H1 (cell line): ENCODE results near the gene ORAI3. TPM values are rescaled to one million over a fixed set of nuclear protein-coding genes. Genes with fewer than 3 reads are reported as not detected.

ENCODE experiments used
- CTCF ChIA-PET: fragments of 300-600 bp; sonication (Branson Sonifier 250); formaldehyde crosslinking; loops from one replicate; lab custom pipeline; 2021; ENCODE audit not compliant: partially characterized antibody; lab: Charles Lee
- POLR2A ChIA-PET: fragments of 300-600 bp; sonication (Branson Sonifier 250); formaldehyde crosslinking; loops from one replicate; lab custom pipeline; 2021; ENCODE audit warnings: inconsistent platforms; ENCODE audit not compliant: partially characterized antibody; lab: Charles Lee
- DNase-seq, 2 experiments: peaks; one replicate each; pipeline versions ENCODE4 v3.0.0 to v3.0.0-alpha.2; 2010 to 2022; ENCODE audit warnings: low spot score in 2 of 2, low read depth in 1 of 2, mixed read lengths in 1 of 2
- FAIRE-seq: peaks from 2 replicates; lab custom pipeline; 2011; peaks lifted over from hg19 to GRCh38; lab: Jason Lieb, UNC
- H2AFZ ChIP-seq: 2 replicates; pipeline ENCODE4 v1.8.1; 2012; ENCODE audit warnings: low read length, inconsistent platforms
- H2AK5ac ChIP-seq: 2 replicates; pipeline ENCODE4 v1.6.1; 2013; ENCODE audit warnings: low read depth, low read length
- H2BK120ac ChIP-seq: replicated peaks from 2 replicates; pipeline ENCODE3; 2013; ENCODE audit warnings: low read depth, low read length, inconsistent platforms
- H2BK12ac ChIP-seq: 2 replicates; pipeline ENCODE4 v1.6.1; 2013; ENCODE audit warnings: low read depth, low read length
- H2BK15ac ChIP-seq: 2 replicates; pipeline ENCODE4 v1.6.1; 2013; ENCODE audit warnings: low read length
- H2BK20ac ChIP-seq: 2 replicates; pipeline ENCODE4 v1.6.1; 2013; ENCODE audit warnings: low read length
- H2BK5ac ChIP-seq: 2 replicates; pipeline ENCODE4 v1.6.1; 2013; ENCODE audit warnings: low read depth, low read length
- H3K14ac ChIP-seq: 2 replicates; pipeline ENCODE4 v1.6.1; 2013; ENCODE audit warnings: inconsistent platforms; ENCODE audit not compliant: insufficient read length
- H3K18ac ChIP-seq: 2 replicates; pipeline ENCODE4 v1.6.1; 2013; ENCODE audit warnings: low read length; ENCODE audit errors: extremely low read depth
- H3K23ac ChIP-seq: 2 replicates; pipeline ENCODE4 v1.6.1; 2013; ENCODE audit warnings: inconsistent platforms; ENCODE audit not compliant: insufficient read length
- H3K23me2 ChIP-seq: 2 replicates; pipeline ENCODE4 v1.6.1; 2013; ENCODE audit warnings: low read depth, low read length
- H3K27ac ChIP-seq: 2 replicates; pipeline ENCODE4 v1.6.1; 2011; ENCODE audit warnings: low read depth, low read length, inconsistent platforms
- H3K27me3 ChIP-seq, 4 experiments: replicated peaks in 1 of 4; 1 replicate in 1 of 4; 2 replicates in 3 of 4; pipeline versions ENCODE4 v1.6.1 to v1.8.1; 2011 to 2013; ENCODE audit warnings: low read length in 3 of 4, mild to moderate bottlenecking in 3 of 4, inconsistent platforms in 2 of 4, mixed read lengths in 2 of 4, moderate library complexity in 1 of 4; ENCODE audit not compliant: control insufficient read depth in 3 of 4, insufficient read depth in 3 of 4; ENCODE audit errors: extremely low read depth in 1 of 4
- H3K36me3 ChIP-seq, 4 experiments: 2 replicates each; pipeline versions ENCODE4 v1.6.1 to v1.8.1; 2011 to 2013; ENCODE audit warnings: mild to moderate bottlenecking in 4 of 4, low read length in 3 of 4, moderate library complexity in 2 of 4, control low read depth in 1 of 4, inconsistent platforms in 1 of 4; ENCODE audit not compliant: insufficient read depth in 4 of 4, control insufficient read depth in 2 of 4
- H3K4ac ChIP-seq: replicated peaks from 2 replicates; pipeline ENCODE3; 2013; ENCODE audit warnings: low read length, low read depth, mixed read lengths, inconsistent platforms; ENCODE audit not compliant: insufficient read length
- H3K4me1 ChIP-seq, 4 experiments: replicated peaks in 1 of 4; 1 replicate in 1 of 4; 2 replicates in 3 of 4; pipeline versions ENCODE4 v1.6.1 to v1.8.1; 2011 to 2013; ENCODE audit warnings: low read length in 3 of 4, inconsistent platforms in 2 of 4, mixed read lengths in 1 of 4; ENCODE audit not compliant: insufficient read depth in 4 of 4, control insufficient read depth in 3 of 4
- H3K4me2 ChIP-seq, 2 experiments: 2 replicates each; pipeline versions ENCODE4 v1.6.1 to v1.8.1; 2011 to 2013; ENCODE audit warnings: low read depth in 2 of 2, low read length in 2 of 2, control low read depth in 1 of 2, inconsistent platforms in 1 of 2, mild to moderate bottlenecking in 1 of 2; ENCODE audit not compliant: insufficient read depth in 1 of 2
- H3K4me3 ChIP-seq, 4 experiments: fragments of 200-600, 300-600 bp in 1 of 4; sonication (generic), shearing (Covaris generic), sonication (Bioruptor Twin) in 1 of 4; 2 replicates each; pipeline versions ENCODE4 v1.5.1 to v1.8.1; 2011 to 2016; ENCODE audit warnings: low read length in 4 of 4, low read depth in 3 of 4, control low read depth in 2 of 4, inconsistent platforms in 2 of 4, mild to moderate bottlenecking in 2 of 4, mixed read lengths in 1 of 4, moderate library complexity in 1 of 4; ENCODE audit not compliant: insufficient read depth in 2 of 4; ENCODE audit errors: extremely low read depth in 1 of 4
- H3K56ac ChIP-seq: replicated peaks from 2 replicates; pipeline ENCODE3; 2013; ENCODE audit warnings: low read depth, mild to moderate bottlenecking, mixed read lengths, low read length, inconsistent platforms; ENCODE audit not compliant: insufficient read length
- H3K79me1 ChIP-seq: 2 replicates; pipeline ENCODE4 v1.6.1; 2013; ENCODE audit warnings: low read depth, low read length, control low read depth
- H3K79me2 ChIP-seq, 2 experiments: 2 replicates each; pipeline versions ENCODE4 v1.6.1 to v1.8.1; 2012 to 2013; ENCODE audit warnings: low read length in 2 of 2, mild to moderate bottlenecking in 2 of 2, inconsistent platforms in 1 of 2; ENCODE audit not compliant: insufficient read depth in 2 of 2, control insufficient read depth in 1 of 2
- H3K9ac ChIP-seq, 4 experiments: replicated peaks in 1 of 4; 1 replicate in 1 of 4; 2 replicates in 3 of 4; pipeline versions ENCODE4 v1.6.1 to v1.8.1; 2011 to 2013; ENCODE audit warnings: low read depth in 3 of 4, low read length in 3 of 4, control low read depth in 2 of 4, mild to moderate bottlenecking in 2 of 4, moderate library complexity in 2 of 4, inconsistent platforms in 1 of 4; ENCODE audit errors: extremely low read depth in 1 of 4
- H3K9me3 ChIP-seq, 2 experiments: 2 replicates each; pipeline versions ENCODE4 v1.6.1 to v1.8.1; 2012 to 2013; ENCODE audit warnings: mild to moderate bottlenecking in 2 of 2, moderate library complexity in 2 of 2, control low read depth in 1 of 2, inconsistent platforms in 1 of 2, low read depth in 1 of 2, low read length in 1 of 2, mixed read lengths in 1 of 2; ENCODE audit not compliant: insufficient read depth in 2 of 2
- H4K20me1 ChIP-seq, 2 experiments: replicated peaks in 1 of 2; 2 replicates each; pipeline versions ENCODE3 to v1.8.1; 2011 to 2013; ENCODE audit warnings: inconsistent platforms in 2 of 2, low read length in 2 of 2, mild to moderate bottlenecking in 1 of 2; ENCODE audit not compliant: insufficient read depth in 2 of 2, control insufficient read depth in 1 of 2
- H4K5ac ChIP-seq: 2 replicates; pipeline ENCODE4 v1.6.1; 2013; ENCODE audit warnings: low read length, low read depth, mixed read lengths, inconsistent platforms; ENCODE audit not compliant: insufficient read length
- H4K8ac ChIP-seq: 2 replicates; pipeline ENCODE4 v1.8.0; 2013; ENCODE audit warnings: mild to moderate bottlenecking, moderate library complexity, low read length, inconsistent platforms; ENCODE audit not compliant: insufficient read depth; ENCODE audit errors: extremely low read depth
- H4K91ac ChIP-seq: replicated peaks from 2 replicates; pipeline ENCODE3; 2013; ENCODE audit warnings: low read length, mixed read lengths, inconsistent platforms; ENCODE audit not compliant: insufficient read length
- BACH1 ChIP-seq: IDR thresholded peaks from 2 replicates; pipeline ENCODE4 v1.6.1; 2012; ENCODE audit warnings: low read length, improper control_type of control experiment
- BRCA1 ChIP-seq: IDR thresholded peaks from 2 replicates; pipeline ENCODE4 v1.6.1; 2012; ENCODE audit warnings: low read depth, low read length, improper control_type of control experiment
- CHD2 ChIP-seq: IDR thresholded peaks from 2 replicates; pipeline ENCODE4 v1.6.1; 2012; ENCODE audit warnings: low read length, improper control_type of control experiment
- CTCF ChIP-seq, 3 experiments: IDR thresholded peaks; 1 replicate in 2 of 3; 2 replicates in 1 of 3; pipeline versions ENCODE4 v1.5.1 to v1.6.1; 2011; ENCODE audit warnings: low read length in 3 of 3, mild to moderate bottlenecking in 3 of 3, inconsistent platforms in 2 of 3, low read depth in 1 of 3, moderate library complexity in 1 of 3; ENCODE audit not compliant: insufficient read depth in 1 of 3; ENCODE audit errors: control extremely low read depth in 1 of 3
- JUN ChIP-seq: IDR thresholded peaks from 2 replicates; pipeline ENCODE4 v1.6.1; 2011; ENCODE audit warnings: low read depth, mild to moderate bottlenecking, improper control_type of control experiment, low read length
- KDM5A ChIP-seq: fragments of 200-600 bp; IDR thresholded peaks from 2 replicates; pipeline ENCODE4 v1.7.1; 2012; ENCODE audit warnings: mild to moderate bottlenecking, low read length, inconsistent platforms, mixed read lengths
- POLR2A ChIP-seq, 2 experiments: IDR thresholded peaks; 1 replicate in 1 of 2; 2 replicates in 1 of 2; pipeline ENCODE4 v1.6.1; 2011; ENCODE audit warnings: low read depth in 2 of 2, low read length in 2 of 2, mild to moderate bottlenecking in 2 of 2; ENCODE audit errors: control extremely low read depth in 1 of 2
- RXRA ChIP-seq: IDR thresholded peaks from 2 replicates; pipeline ENCODE4 v1.6.1; 2011; ENCODE audit warnings: low read depth, mild to moderate bottlenecking, low read length, moderate library complexity; ENCODE audit not compliant: insufficient read depth
- SP2 ChIP-seq: IDR thresholded peaks from 2 replicates; pipeline ENCODE4 v1.6.1; 2012; ENCODE audit warnings: mild to moderate bottlenecking, low read length, inconsistent platforms
- TCF12 ChIP-seq: IDR thresholded peaks from 2 replicates; pipeline ENCODE4 v1.6.1; 2011; ENCODE audit warnings: low read depth, mild to moderate bottlenecking, low read length
- USF2 ChIP-seq: IDR thresholded peaks from 2 replicates; pipeline ENCODE4 v1.6.1; 2011; ENCODE audit warnings: low read length, improper control_type of control experiment
- WGBS, 2 experiments: shearing (Covaris generic) in 1 of 2; methylation state at CpG; one replicate each; pipeline versions ENCODE4 v1.1.6 to v1.1.7; 2013 to 2015; ENCODE audit warnings: low lambda C conversion rate in 2 of 2, mixed read lengths in 2 of 2, inconsistent platforms in 1 of 2, low coverage in 1 of 2, missing lambda C conversion rate in 1 of 2; ENCODE audit not compliant: insufficient replicate concordance in 2 of 2, insufficient coverage in 1 of 2, insufficient read length in 1 of 2; ENCODE audit errors: extremely low coverage in 1 of 2, missing lambda C conversion rate in 1 of 2; 5-methylcytosine and 5-hydroxymethylcytosine counted together
- polyA plus RNA-seq, 7 experiments: library from polyadenylated mRNA; depleted of rRNA in 3 of 7; stranded (reverse) in 5 of 7; unstranded in 2 of 7; fragments of >200 nt in 5 of 7; fragments of 200-250 nt in 2 of 7; gene quantifications; 1 replicate in 5 of 7; 2 replicates in 1 of 7; 4 replicates in 1 of 7; pipeline versions ENCODE4 v1.2.1 to v1.2.3, GENCODE V29; 2011 to 2013; ENCODE audit warnings: missing spikeins in 2 of 7, mixed read lengths in 2 of 7
- total RNA-seq: library from RNA; stranded (reverse); fragmentation: NEBNext Ultra II Directional; extraction: Animal tissue kit (Norgen Biotek cat#: 25700); gene quantifications from 2 replicates; pipeline ENCODE4 v1.2.1, GENCODE V29; 2021

ORAI3 gene
- total and polyA plus RNA-seq, 2 of the 8 experiments (the other 6 are each of a cell fraction or from before 2014, with no cell fraction given): 8.7 to 24.5 TPM

- H3K36me3 ChIP-seq: no peaks in the 10 kb centered on the region
- H3K23ac ChIP-seq: no peak overlapping the region
- H2BK5ac ChIP-seq: no peak overlapping the region
- peaks cover 0 to 2% of the 10 kb centered on the region in 2 experiments for H4K20me1 ChIP-seq
- no peak overlapping the region for H2AK5ac ChIP-seq
- 86% methylated on average over 1 of the region's 1 CpG; no CpG with 5 or more reads in 1 of the 2 experiments for WGBS, 2 experiments
- FAIRE-seq (no peak), DNase-seq (no peak)
- H3K14ac ChIP-seq: no peak overlapping the region
- CTCF ChIA-PET: interaction anchor here (0.5 to 8.0 kb wide), 6 partner anchors 17 to 291 kb away, joined by 3 to 63 read pairs (median 4); no protein-coding TSS in a partner anchor
- no peaks in the 10 kb centered on the region for H3K79me2 ChIP-seq
- no peak overlapping the region for H3K4me3 ChIP-seq
- no peak overlapping the region for H4K91ac ChIP-seq
- H3K4ac ChIP-seq: no peak overlapping the region
- no peak overlapping the region for H2BK120ac ChIP-seq
- H2AFZ ChIP-seq: no peak overlapping the region
- no peak overlapping the region for H3K56ac ChIP-seq
- H2BK20ac ChIP-seq: no peak overlapping the region
- no peaks in the 10 kb centered on the region; a peak in 2 of 7 replicates for H3K4me1 ChIP-seq
- H3K27ac ChIP-seq: no peak overlapping the region
- H3K18ac ChIP-seq: no peak overlapping the region
- H4K8ac ChIP-seq: no peak overlapping the region
- H3K9ac ChIP-seq: no peak overlapping the region
- H3K4me2 ChIP-seq: no peak overlapping the region
- H2BK12ac ChIP-seq: no peak overlapping the region
- no peaks in the 10 kb centered on the region for H3K9me3 ChIP-seq
- POLR2A ChIA-PET: interaction anchor here (1.0 to 1.5 kb wide), 2 partner anchors 25 to 113 kb away, joined by 3 read pairs; partner anchors contain the start of gene BCL7C
- H3K79me1 ChIP-seq: no peaks in the 10 kb centered on the region
- H2BK15ac ChIP-seq: no peak overlapping the region
- H4K5ac ChIP-seq: no peak overlapping the region
- H3K23me2 ChIP-seq: peaks cover 5% of the 10 kb centered on the region; the same call in 1 of the 2 replicates
- H3K27me3 ChIP-seq: no peaks in the 10 kb centered on the region
- TF ChIP-seq KDM5A: no peak
- TF ChIP-seq JUN: no peak
- TF ChIP-seq SP2: no peak
- TF ChIP-seq TCF12: no peak
- no peak for TF ChIP-seq CHD2
- TF ChIP-seq POLR2A (IDR thresholded peaks at IDR 0.05; ENCODE audit: control extremely low read depth in 1 of 2, low read depth in 2 of 2, low read length in 2 of 2): no peak
- TF ChIP-seq BRCA1: no peak
- TF ChIP-seq RXRA: no peak
- no peak for TF ChIP-seq USF2
- no peak for TF ChIP-seq CTCF (IDR thresholded peaks at IDR 0.05; ENCODE audit: control extremely low read depth in 1 of 3, insufficient read depth in 1 of 3, low read depth in 1 of 3, low read length in 3 of 3)
- TF ChIP-seq BACH1: no peak
Measured at GRCh38 chr16:30918614-30919013, 30.3 kb upstream of the ORAI3 start.
